ENCODE data around the gene FBXL17.

FBXL17 gene

DNA sequence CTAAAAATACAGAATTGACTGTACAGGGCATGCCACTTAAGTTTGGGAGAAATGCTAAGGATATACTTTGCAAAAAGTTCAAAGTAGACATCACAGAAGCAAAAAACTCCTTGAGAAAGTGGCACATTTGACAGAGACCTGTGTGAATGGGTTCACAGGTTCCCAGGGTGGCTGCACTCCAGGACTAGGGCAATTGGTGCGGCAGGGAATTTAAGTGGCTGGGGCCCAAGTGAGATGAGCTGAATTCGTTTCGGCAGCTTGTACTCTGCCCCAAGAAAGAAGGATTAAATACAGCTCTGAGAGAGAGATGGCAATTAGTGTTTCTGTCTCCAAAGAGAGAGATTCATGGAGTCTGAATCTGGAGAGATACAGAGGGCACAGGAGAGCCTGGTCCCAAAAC, 280.1 kb downstream of the FBXL17 start:
- no peaks in the 10 kb centered on the region for H4K20me1 ChIP-seq (ENCODE audit: low read depth, low read length)
- no peak overlapping the region for H3K9ac ChIP-seq (ENCODE audit: low read length)
- no peaks in the 10 kb centered on the region for H3K36me3 ChIP-seq (ENCODE audit: low read length)
- H3K27ac ChIP-seq (ENCODE audit: low read depth, low read length), result no peak overlapping the region
- H2AFZ ChIP-seq (ENCODE audit: low read depth, low read length, severe bottlenecking), result no peak overlapping the region
- no peaks in the 10 kb centered on the region for H3K9me3 ChIP-seq (ENCODE audit: insufficient read depth, low read length)
- TF ChIP-seq, protein P1, sequence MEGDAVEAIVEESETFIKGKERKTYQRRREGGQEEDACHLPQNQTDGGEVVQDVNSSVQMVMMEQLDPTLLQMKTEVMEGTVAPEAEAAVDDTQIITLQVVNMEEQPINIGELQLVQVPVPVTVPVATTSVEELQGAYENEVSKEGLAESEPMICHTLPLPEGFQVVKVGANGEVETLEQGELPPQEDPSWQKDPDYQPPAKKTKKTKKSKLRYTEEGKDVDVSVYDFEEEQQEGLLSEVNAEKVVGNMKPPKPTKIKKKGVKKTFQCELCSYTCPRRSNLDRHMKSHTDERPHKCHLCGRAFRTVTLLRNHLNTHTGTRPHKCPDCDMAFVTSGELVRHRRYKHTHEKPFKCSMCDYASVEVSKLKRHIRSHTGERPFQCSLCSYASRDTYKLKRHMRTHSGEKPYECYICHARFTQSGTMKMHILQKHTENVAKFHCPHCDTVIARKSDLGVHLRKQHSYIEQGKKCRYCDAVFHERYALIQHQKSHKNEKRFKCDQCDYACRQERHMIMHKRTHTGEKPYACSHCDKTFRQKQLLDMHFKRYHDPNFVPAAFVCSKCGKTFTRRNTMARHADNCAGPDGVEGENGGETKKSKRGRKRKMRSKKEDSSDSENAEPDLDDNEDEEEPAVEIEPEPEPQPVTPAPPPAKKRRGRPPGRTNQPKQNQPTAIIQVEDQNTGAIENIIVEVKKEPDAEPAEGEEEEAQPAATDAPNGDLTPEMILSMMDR (IDR thresholded peaks at IDR 0.05; ENCODE audit: insufficient read depth, low read length, poor library complexity, severe bottlenecking), result no peak
- TF ChIP-seq EZH2phosphoT487 (conservative IDR thresholded peaks at IDR 0.05; ENCODE audit: low read length), result no peak
- no peaks in the 10 kb centered on the region for H3K79me2 ChIP-seq (ENCODE audit: insufficient read depth, low read length)
- H3K4me3 ChIP-seq (ENCODE audit: insufficient read depth, low read length, poor library complexity, severe bottlenecking), result no peak overlapping the region
- no peaks in the 10 kb centered on the region for H3K27me3 ChIP-seq (ENCODE audit: low read length)
- H3K9me2 ChIP-seq (replicated peaks; ENCODE audit: insufficient read depth, low read length), result no peaks in the 10 kb centered on the region
- H3K4me2 ChIP-seq (ENCODE audit: low read depth, low read length, poor library complexity, severe bottlenecking), result no peak overlapping the region
- H3F3A ChIP-seq (ENCODE audit: insufficient read depth), result no peaks in the 10 kb centered on the region

DNA sequence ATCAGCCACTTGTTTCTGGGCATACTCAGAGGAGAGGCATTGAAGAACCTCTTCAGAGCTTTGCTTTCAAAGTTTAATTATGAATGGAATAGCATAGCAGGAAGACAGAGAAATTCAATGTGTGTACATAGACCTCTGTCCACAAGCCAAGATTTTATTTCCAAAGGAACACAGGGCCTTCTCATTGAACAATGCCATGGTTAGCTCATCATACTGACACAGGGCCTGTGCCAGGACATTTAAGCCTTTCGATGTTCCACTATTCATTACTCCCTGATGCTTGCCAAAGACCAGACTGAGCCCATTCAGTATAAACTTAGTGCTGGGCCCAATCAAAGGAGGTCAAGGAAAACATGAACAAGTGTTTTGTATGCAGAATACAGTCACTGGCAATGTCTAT, 280.8 kb downstream of the FBXL17 start:
- H3F3A ChIP-seq (ENCODE audit: insufficient read depth), result no peaks in the 10 kb centered on the region
- H3K9ac ChIP-seq (ENCODE audit: low read length), result no peak overlapping the region
- TF ChIP-seq EZH2phosphoT487 (conservative IDR thresholded peaks at IDR 0.05; ENCODE audit: low read length), result no peak
- TF ChIP-seq, protein P1 (IDR thresholded peaks at IDR 0.05; ENCODE audit: insufficient read depth, low read length, poor library complexity, severe bottlenecking), result no peak
- no peaks in the 10 kb centered on the region for H3K79me2 ChIP-seq (ENCODE audit: insufficient read depth, low read length)
- H3K4me2 ChIP-seq (ENCODE audit: low read depth, low read length, poor library complexity, severe bottlenecking), result no peak overlapping the region
- no peak overlapping the region for H3K4me3 ChIP-seq (ENCODE audit: insufficient read depth, low read length, poor library complexity, severe bottlenecking)
- H2AFZ ChIP-seq (ENCODE audit: low read depth, low read length, severe bottlenecking), result no peak overlapping the region
- H3K27ac ChIP-seq (ENCODE audit: low read depth, low read length), result no peak overlapping the region
- H3K9me2 ChIP-seq (replicated peaks; ENCODE audit: insufficient read depth, low read length), result no peaks in the 10 kb centered on the region
- H3K9me3 ChIP-seq (ENCODE audit: insufficient read depth, low read length), result no peaks in the 10 kb centered on the region
- H3K27me3 ChIP-seq (ENCODE audit: low read length), result no peaks in the 10 kb centered on the region
- no peaks in the 10 kb centered on the region for H4K20me1 ChIP-seq (ENCODE audit: low read depth, low read length)
- no peaks in the 10 kb centered on the region for H3K36me3 ChIP-seq (ENCODE audit: low read length)

DNA sequence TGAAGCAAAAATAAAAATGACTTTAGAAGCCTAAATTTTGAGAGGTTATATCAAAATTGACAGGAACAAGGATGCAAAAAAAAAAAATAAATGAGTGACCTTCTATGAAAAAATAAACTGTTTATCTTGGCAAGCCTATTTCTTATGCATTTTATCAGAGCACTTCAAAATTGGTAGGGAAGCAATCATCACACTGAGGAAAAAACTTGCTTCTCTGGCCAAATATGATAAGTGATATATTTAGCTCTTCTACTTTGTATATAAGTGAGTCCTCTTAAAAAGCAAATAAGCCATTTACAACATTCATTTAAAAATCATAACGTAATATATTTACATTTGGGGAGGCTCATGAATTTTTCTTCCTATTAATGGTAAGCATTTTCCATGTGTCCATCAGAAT, 287.1 kb downstream of the FBXL17 start:
- Histone ChIP-seq H3K27me3 (ENCODE audit: low read length) (no peaks in the 10 kb centered on the region), H3K27ac (ENCODE audit: low read depth, low read length) (no peak overlapping the region), H2AFZ (ENCODE audit: low read depth, low read length, severe bottlenecking) (no peak overlapping the region), H3K79me2 (ENCODE audit: insufficient read depth, low read length) (no peaks in the 10 kb centered on the region), H3F3A (ENCODE audit: insufficient read depth) (no peaks in the 10 kb centered on the region), H3K9ac (ENCODE audit: low read length) (no peak overlapping the region), H4K20me1 (ENCODE audit: low read depth, low read length) (no peaks in the 10 kb centered on the region), H3K9me3 (ENCODE audit: insufficient read depth, low read length) (no peaks in the 10 kb centered on the region), H3K4me3 (ENCODE audit: insufficient read depth, low read length, poor library complexity, severe bottlenecking) (no peak overlapping the region), H3K9me2 (replicated peaks; ENCODE audit: insufficient read depth, low read length) (no peaks in the 10 kb centered on the region), H3K4me2 (ENCODE audit: low read depth, low read length, poor library complexity, severe bottlenecking) (no peak overlapping the region), H3K36me3 (ENCODE audit: low read length) (no peaks in the 10 kb centered on the region)
- TF ChIP-seq, protein P1 (IDR thresholded peaks at IDR 0.05; ENCODE audit: insufficient read depth, low read length, poor library complexity, severe bottlenecking), result no peak
- TF ChIP-seq EZH2phosphoT487 (conservative IDR thresholded peaks at IDR 0.05; ENCODE audit: low read length), result no peak

Measured in SU-DHL-6 (cell line).